Measurements from ENCODE around the gene GABRD. TPM values are rescaled to one million over a fixed set of nuclear protein-coding genes. Genes with fewer than 3 reads are reported as not detected.

GABRD gene
- total RNA-seq, 1 donor from 2014 or later: 0.36 TPM

DNA sequence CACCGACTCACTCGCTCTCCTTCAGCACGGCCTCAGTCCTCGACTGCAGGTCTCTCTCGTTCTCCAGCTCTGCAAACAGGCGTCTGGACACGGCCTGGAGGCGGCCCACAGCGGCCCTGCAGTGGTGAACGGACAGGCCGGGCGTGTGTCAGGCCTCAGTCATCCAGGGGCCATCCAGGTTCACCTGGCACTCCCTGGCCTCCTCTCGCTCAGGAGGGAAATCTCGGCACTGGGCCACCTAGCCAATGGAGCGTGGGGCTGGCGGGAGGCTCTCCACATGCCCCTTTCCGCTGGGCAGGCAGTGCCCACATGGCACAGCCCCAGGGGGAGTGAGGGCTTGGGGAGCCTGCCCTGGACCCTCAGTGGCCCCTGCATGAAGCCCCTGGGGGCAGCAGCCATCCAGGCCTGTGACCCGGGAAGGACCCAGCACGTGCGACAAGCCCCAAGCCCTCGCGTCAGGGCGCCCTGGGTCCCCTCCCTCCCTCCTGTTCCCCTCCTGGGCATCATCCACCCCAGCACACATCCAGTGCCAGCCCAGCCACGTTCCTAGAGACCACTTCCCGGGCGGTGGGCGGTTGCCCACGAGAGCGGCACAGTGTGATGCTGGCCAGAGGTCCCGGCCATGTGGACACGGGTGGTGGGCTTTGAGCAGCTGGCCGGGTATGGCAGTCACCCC, 33.6 kb upstream of the GABRD start:
- peak; percentile 21 for ATAC-seq

- ATAC-seq: no peak
Measured at GRCh38 chr1:1986451-1987141, 32.5 kb upstream of the GABRD start.

GRCh38 chr1:1987142-1987510, 32.0 kb upstream of the GABRD start:
- ATAC-seq: no peak

- no peak for ATAC-seq
Measured at GRCh38 chr1:1988061-1988945, 30.8 kb upstream of the GABRD start.

DNA sequence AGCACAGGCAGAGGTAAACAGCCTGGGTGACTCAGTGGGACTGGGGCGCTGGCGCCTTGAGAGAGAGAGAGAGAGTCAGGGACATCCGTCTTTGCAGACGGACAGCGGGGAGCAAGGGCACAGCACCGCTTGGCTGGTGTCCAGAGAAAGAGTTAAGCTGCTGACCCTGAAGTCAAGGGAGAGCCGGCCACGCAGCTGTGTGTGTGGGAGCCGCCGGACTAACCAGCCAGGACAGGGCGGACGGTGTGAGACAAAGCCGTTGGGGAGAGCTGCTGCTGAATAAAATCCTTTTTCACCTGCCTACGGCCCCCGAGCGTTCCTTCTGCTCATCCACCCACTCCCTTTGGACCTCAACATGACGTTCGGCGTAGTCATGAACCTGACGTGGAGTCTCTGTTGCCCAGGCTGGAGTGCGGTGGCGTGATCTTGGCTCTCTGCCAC, 30.0 kb upstream of the GABRD start:
- peak; percentile 15 for ATAC-seq

- ATAC-seq: no peak
Measured at GRCh38 chr1:1989789-1990188, 29.4 kb upstream of the GABRD start.

- ATAC-seq: no peak
Measured at GRCh38 chr1:1990222-1990621, 28.9 kb upstream of the GABRD start.

- ATAC-seq: no peak
Measured at GRCh38 chr1:1994536-1994935, 24.6 kb upstream of the GABRD start.

DNA sequence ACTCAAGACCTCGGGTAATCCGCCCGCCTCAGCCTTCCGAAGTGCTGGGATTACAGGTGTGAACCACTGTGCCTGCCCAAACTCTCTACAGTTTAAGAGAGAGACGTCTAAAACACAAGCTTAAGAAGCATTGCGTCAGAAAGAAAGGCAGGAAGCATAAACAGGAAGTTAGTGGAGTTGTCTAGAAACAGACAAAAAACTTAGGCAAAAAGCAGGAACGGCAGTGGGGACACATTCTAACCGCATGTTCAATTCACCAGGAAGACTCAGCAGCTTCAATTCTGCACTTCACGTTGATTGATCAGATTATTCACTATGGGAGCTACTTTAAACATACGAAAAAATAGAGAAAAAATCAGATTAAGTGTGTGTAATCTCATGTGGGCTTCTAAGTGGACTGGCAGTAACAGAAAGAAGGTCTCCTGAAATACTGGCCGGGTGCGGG, 22.9 kb upstream of the GABRD start:
- ATAC-seq: no peak

DNA sequence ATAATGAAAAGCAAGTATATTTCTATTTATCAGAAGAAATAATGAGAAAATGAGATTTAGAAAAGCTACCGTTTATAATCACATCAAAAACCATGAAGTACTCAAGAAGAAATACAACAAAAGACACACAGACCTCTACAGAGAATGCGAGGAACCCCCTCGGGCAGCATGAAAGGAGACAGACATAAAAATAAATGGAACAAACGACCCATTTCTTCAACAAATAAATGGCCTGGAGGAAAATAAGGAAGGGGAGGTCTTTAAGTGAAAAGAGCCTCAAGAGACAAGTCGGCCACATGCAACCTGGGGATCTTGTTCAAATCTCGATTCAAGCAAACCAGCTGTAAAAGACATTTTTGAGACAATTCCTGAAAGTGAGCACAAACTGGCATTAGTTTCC, 21.6 kb upstream of the GABRD start:
- no peak for ATAC-seq

- ATAC-seq: no peak
Measured at GRCh38 chr1:2000432-2000831, 18.7 kb upstream of the GABRD start.

- no peak for ATAC-seq
Measured at GRCh38 chr1:2000850-2001249, 18.3 kb upstream of the GABRD start.

DNA sequence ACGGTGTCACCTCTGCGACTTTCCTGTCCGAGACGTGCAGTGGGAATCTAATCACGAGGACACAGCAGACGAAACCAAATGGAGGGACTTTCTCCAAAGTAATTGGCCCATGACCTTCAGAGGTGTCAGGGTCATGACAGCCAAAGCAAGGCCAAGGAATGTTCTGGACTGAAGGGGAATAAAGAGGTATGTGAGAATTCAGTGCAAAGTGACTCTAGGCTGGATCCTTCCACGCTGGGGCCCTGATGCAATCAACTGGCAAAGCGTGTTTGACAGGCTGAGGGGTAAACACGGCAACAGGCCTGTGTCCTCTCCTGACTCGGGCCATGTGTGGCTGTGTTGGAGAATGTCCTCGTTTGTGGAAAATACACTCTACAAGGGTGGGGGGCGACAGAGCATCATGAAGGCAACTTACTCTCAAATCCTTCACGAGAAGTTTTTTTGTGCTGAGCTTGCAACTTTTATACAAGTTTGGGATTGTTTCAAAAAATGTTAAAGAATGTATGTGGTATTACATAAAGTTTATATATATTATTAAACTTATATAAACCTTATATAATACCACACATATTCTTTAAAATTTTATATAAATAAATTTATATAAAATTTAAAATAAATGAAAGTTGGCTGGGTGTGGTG, 17.3 kb upstream of the GABRD start:
- ATAC-seq: peak; percentile 81

- ATAC-seq: peak; percentile 33
Measured at GRCh38 chr1:2003541-2004131, 15.5 kb upstream of the GABRD start, which contains the start of gene CFAP74. CFAP74 (minus strand) TSS chr1:2003786; CDS start chr1:1990956, 12,830 bp downstream.

DNA sequence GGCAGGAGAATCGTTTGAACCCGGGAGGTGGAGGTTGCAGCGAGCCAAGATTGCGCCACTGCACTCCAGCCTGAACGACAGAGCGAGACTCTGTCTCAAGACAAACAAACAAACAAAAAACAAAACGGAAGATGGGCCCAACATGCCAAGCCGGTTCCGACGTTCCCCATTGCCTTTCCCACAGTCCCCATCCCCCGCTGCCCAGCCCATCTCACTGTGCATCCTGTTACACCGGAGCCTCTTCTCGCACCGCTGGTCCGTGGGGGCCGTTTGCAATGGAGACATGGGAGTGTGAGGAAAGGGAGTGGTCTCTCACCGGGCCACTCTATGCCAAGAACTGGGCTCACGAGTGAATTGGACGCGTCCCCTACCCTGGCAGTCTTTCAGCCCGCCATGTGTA, 14.3 kb upstream of the GABRD start:
- ATAC-seq: no peak

GRCh38 chr1:2009101-2010053, 9.8 kb upstream of the GABRD start:
- ATAC-seq: no peak

DNA sequence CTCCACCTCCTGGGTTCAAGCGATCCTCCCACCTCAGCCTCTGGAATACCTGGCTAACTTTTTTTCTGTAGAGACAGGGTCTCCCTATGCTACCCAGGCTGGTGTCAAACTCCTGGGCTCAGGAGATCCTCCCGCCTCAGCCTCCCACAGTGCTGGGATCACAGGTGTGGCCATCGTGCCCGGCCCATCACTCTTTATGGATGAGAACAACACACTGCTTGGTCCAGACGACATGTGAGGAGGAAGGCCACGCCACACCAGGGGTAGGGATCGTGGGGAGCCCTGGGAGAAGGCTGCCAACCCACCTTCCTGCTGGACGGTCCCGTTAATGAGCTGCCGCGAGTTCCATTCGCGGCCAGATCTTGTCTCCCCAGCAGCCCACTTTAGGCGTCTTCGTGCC, 5.0 kb upstream of the GABRD start:
- no peak for ATAC-seq

- ATAC-seq: no peak
Measured at GRCh38 chr1:2014741-2015735, 4.1 kb upstream of the GABRD start.

- no peak for ATAC-seq
Measured at GRCh38 chr1:2016123-2016522, 3.0 kb upstream of the GABRD start.

Data from esophagus mucosa (tissue), 1 donor.